Stimulated activated memory B cell treated with anti-CD40 and anti-IgM and Interleukin-4, amounts not matched to agents 10 μg/mL and 1 μg/mL and 100 μg/mL, for 72 hours (primary cell): Measurements from ENCODE around the gene PATZ1.
A peak's percentile ranks its signal among the peaks of the same experiment; 100 is the strongest.

Experiments
- ATAC-seq: fragments of 150-1000 bp; cut with Tn5 transposase; 2 replicates; pipeline ENCODE4 v1.10.0; 2021
- H3K27ac Mint-ChIP-seq: one replicate; pipeline ENCODE4 v1.8.0; 2022; ENCODE audit warnings: mild to moderate bottlenecking, mixed read lengths
- H3K27me3 Mint-ChIP-seq: one replicate; pipeline ENCODE4 v1.8.0; 2022; ENCODE audit warnings: mixed read lengths
- H3K36me3 Mint-ChIP-seq: one replicate; pipeline ENCODE4 v1.8.0; 2022; ENCODE audit warnings: mixed read lengths
- H3K4me1 Mint-ChIP-seq: one replicate; pipeline ENCODE4 v1.8.0; 2022; ENCODE audit warnings: mixed read lengths
- H3K4me3 Mint-ChIP-seq: one replicate; pipeline ENCODE4 v1.8.0; 2022; ENCODE audit warnings: mild to moderate bottlenecking, moderate library complexity, mixed read lengths
- H3K9me3 Mint-ChIP-seq: one replicate; pipeline ENCODE4 v1.8.0; 2022; ENCODE audit warnings: mixed read lengths

PATZ1 gene

DNA sequence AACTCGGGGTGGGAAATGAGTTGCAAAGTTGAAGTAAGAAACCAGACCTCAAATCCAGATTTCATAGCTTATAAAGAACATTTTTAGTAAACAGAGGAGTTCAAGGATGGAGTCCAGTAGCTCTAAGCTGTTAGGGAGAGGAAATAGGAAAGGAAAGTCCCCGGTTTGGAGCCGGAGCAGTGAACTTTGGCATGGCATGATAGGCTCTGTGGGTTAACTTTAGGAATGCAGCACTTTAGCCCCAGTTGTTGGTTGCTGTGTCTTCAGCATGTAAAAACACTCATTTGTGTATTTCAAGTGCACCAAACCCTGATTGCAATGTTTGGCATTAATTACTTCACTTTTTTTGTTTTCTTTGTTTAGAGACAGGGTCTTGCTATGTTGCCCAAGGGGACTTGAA lies 45.2 kb downstream of the PATZ1 start:
- no peaks in the 10 kb centered on the region for H3K27me3 Mint-ChIP-seq
- H3K4me1 Mint-ChIP-seq, result peaks cover 10% of the 10 kb centered on the region
- no peaks in the 10 kb centered on the region for H3K9me3 Mint-ChIP-seq
- no peaks in the 10 kb centered on the region for H3K36me3 Mint-ChIP-seq
- ATAC-seq, result no peak
- no peak overlapping the region for H3K27ac Mint-ChIP-seq
- H3K4me3 Mint-ChIP-seq, result no peak overlapping the region

DNA sequence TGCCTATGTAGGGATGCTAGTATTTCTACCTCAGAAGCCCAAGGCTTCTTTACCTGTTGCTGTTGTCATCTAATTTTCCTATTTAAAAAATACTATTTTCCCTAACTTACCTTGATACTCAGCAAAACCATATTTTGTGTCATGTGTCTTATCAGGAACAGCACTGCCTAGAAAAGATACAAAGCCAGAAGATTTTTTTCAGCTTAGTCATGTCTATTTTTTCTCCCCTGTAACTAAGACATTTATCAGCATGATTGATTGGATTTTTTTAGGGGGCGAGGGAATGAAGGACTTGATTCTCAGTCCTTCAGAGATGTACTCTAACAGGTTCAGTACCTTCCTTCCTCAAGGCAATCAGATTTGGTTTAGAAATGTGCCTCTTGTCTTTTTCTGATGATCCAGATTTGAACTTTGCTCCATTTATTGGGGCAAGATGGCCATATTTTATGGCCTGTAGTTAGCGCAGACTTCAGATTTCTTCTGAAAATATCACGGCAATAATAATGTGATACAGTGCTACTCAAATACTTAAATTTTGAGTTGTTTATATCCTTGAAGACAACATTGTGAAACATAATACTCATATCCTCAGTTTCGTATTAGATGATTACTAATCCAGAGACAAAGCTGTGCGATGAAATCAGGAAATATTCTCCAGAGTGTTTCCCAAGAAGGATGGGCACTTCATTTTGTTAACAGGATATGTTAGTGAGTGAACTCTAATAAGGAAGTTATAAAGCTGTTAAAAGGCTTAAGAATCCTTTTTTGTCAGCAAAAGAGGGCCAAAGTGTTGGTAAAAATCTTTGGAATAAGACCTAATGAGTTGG lies 50.1 kb downstream of the PATZ1 start:
- H3K9me3 Mint-ChIP-seq, result no peaks in the 10 kb centered on the region
- H3K27me3 Mint-ChIP-seq, result no peaks in the 10 kb centered on the region
- H3K36me3 Mint-ChIP-seq, result no peaks in the 10 kb centered on the region
- no peak overlapping the region for H3K4me3 Mint-ChIP-seq
- peak overlapping the region; percentile 11 for H3K27ac Mint-ChIP-seq
- ATAC-seq, result no peak
- peaks cover 47% of the 10 kb centered on the region for H3K4me1 Mint-ChIP-seq

- no peak for ATAC-seq
- H3K27me3 Mint-ChIP-seq, result no peaks in the 10 kb centered on the region
- H3K9me3 Mint-ChIP-seq, result no peaks in the 10 kb centered on the region
- H3K27ac Mint-ChIP-seq, result no peak overlapping the region
- no peak overlapping the region for H3K4me3 Mint-ChIP-seq
- H3K36me3 Mint-ChIP-seq, result no peaks in the 10 kb centered on the region
- peaks cover 50% of the 10 kb centered on the region for H3K4me1 Mint-ChIP-seq
These were observed 50.8 kb downstream of the PATZ1 start for GRCh38 chr22:31295360-31295759.

GRCh38 chr22:31292236-31292989 lies 53.7 kb downstream of the PATZ1 start, which contains the start of gene PIK3IP1:
TSS of gene PIK3IP1 (minus strand) at chr22:31292488. CDS start at chr22:31292344, 144 bp downstream.
- Mint-ChIP-seq H3K36me3 (peaks cover 18% of the 10 kb centered on the region), H3K27me3 (no peaks in the 10 kb centered on the region), H3K9me3 (no peaks in the 10 kb centered on the region), H3K27ac (peak within 1 kb of the TSS; percentile 100), H3K4me3 (peak within 1 kb of the TSS; percentile 99), H3K4me1 (peaks cover 78% of the 10 kb centered on the region)
- peak; percentile 71 for ATAC-seq

GRCh38 chr22:31291481-31292235 lies 54.5 kb downstream of the PATZ1 start:
- H3K9me3 Mint-ChIP-seq, result no peaks in the 10 kb centered on the region
- H3K4me1 Mint-ChIP-seq, result peaks cover 82% of the 10 kb centered on the region
- peak overlapping the region; percentile 99 for H3K4me3 Mint-ChIP-seq
- H3K27ac Mint-ChIP-seq, result peak overlapping the region; percentile 100
- H3K36me3 Mint-ChIP-seq, result peaks cover 18% of the 10 kb centered on the region
- no peak for ATAC-seq
- H3K27me3 Mint-ChIP-seq, result no peaks in the 10 kb centered on the region

GRCh38 chr22:31290494-31291471 lies 55.4 kb downstream of the PATZ1 start:
- Mint-ChIP-seq H3K4me3 (peak overlapping the region; percentile 99), H3K4me1 (peaks cover 82% of the 10 kb centered on the region), H3K36me3 (peaks cover 19% of the 10 kb centered on the region), H3K27ac (peak overlapping the region; percentile 100), H3K27me3 (no peaks in the 10 kb centered on the region), H3K9me3 (no peaks in the 10 kb centered on the region)
- peak; percentile 96 for ATAC-seq

GRCh38 chr22:31289344-31289743 lies 56.8 kb downstream of the PATZ1 start:
- Mint-ChIP-seq H3K27me3 (no peaks in the 10 kb centered on the region), H3K4me1 (peaks cover 80% of the 10 kb centered on the region), H3K4me3 (peak overlapping the region; percentile 99), H3K27ac (peak overlapping the region; percentile 100), H3K36me3 (peaks cover 24% of the 10 kb centered on the region), H3K9me3 (no peaks in the 10 kb centered on the region)
- ATAC-seq, result no peak

DNA sequence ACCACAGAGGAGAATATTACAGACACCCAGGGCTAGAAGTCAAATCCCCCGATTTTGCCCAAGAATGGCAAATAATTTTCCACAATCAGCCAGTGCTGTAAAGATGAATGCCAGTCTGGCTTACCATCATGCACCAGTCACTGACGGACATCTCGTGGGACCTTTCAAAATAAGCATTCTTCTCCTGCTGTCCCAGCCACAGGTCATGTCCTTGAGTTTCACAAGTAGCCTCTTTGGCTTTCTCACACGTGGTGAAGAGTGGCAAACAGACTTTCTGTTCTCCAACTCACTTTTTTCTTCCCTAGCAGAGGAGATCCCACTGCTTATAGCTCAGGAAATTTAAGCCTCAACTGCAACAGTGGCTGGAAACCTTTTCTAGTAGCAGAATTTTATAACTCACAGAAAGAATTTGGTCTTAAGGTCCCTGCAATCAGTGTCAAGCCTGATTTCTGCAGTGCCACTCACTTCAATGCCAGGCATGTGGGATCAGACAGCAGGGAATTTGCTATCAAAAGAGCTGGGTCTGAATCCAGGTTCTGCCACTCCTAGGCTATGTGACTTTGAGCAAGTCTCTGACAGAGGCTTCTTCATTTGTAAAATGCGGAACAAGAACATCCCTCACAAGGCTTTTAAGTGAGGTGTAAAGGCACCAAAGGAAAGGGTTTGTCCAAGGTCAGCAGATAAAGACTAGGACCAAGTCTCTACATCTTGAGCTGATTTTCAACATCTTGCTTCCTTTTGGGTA lies 57.5 kb downstream of the PATZ1 start:
- Mint-ChIP-seq H3K4me3 (peak overlapping the region; percentile 99), H3K27ac (peak overlapping the region; percentile 100), H3K9me3 (no peaks in the 10 kb centered on the region), H3K4me1 (peaks cover 74% of the 10 kb centered on the region), H3K27me3 (no peaks in the 10 kb centered on the region), H3K36me3 (peaks cover 24% of the 10 kb centered on the region)
- no peak for ATAC-seq

DNA sequence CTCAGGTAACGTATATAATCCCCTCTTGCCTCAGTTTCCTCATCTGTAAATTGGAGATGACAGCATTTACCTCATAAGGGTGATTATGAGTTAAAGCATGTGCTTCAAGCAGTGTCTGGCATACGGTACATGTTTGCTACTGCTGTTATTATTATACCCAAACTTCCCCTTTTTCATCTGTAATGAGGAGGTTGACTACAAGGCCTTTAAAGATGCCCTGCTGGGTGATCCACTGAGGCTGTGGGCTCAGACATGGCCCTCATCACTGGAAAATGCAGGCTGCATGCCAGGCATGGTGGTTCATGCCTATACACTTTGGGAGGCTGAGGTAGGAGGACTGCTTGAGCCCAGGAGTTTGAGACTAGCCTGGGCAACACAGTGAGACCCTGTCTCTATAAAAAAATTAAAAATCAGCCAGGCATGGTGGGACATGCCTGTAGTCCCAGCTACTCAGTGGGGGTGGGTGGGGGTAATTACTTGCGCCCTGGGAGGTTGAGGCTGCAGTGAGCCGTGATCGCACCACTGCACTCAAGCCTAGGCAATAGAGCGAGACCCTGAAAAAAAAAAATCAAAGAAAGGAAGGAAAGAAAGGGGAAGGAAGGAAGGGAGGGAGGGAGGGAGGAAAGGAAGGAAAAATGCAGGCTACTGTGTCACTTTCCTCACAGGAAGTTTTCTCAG lies 58.2 kb downstream of the PATZ1 start:
- Mint-ChIP-seq H3K9me3 (no peaks in the 10 kb centered on the region), H3K36me3 (peaks cover 29% of the 10 kb centered on the region), H3K4me3 (peak overlapping the region; percentile 53), H3K27me3 (no peaks in the 10 kb centered on the region), H3K27ac (peak overlapping the region; percentile 100), H3K4me1 (peaks cover 70% of the 10 kb centered on the region)
- no peak for ATAC-seq

DNA sequence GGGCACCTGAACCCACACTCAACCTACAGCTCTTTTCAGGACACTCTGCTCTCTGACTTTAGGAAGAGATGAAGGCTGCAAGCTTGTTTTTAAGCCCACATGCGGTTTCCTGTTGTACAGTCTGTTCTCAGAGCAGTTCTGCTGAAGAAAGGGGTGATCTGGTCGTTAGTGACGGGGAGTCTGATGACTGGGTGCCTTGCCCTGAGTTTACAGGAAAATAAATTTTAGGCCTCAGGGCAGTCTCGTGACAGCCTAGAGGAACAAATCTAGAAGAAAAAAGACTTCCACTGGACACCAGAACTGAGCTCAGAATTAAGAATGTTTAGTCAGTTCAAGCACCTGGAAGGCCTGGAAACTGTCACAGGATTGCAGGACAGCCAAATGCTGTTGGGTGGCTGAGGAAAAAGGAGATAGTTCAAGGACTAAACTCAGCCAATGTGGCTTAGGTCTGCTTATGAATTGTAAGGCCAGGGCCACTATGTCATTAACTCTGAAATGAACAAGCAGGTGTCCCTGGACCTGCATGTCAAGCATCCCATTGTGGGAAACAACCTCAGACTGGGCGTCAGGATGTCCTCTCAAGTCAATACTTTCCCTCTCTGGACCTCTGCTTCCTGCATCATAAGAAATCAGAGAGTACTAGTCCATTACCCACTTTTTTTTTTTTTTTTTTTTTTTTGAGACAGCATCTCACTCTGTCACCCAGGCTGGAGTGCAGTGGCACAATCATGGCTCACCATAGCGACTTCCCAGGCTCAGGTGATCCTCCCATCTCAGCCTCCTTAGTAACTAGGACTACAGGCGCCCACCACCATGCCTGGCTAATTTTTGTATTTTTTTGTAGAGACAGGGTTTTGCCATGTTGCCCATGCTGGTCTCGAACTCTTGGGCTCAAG lies 59.5 kb downstream of the PATZ1 start:
- H3K27me3 Mint-ChIP-seq, result no peaks in the 10 kb centered on the region
- peak; percentile 56 for ATAC-seq
- peaks cover 36% of the 10 kb centered on the region for H3K36me3 Mint-ChIP-seq
- H3K9me3 Mint-ChIP-seq, result no peaks in the 10 kb centered on the region
- peaks cover 57% of the 10 kb centered on the region for H3K4me1 Mint-ChIP-seq
- no peak overlapping the region for H3K4me3 Mint-ChIP-seq
- peak overlapping the region; percentile 100 for H3K27ac Mint-ChIP-seq

DNA sequence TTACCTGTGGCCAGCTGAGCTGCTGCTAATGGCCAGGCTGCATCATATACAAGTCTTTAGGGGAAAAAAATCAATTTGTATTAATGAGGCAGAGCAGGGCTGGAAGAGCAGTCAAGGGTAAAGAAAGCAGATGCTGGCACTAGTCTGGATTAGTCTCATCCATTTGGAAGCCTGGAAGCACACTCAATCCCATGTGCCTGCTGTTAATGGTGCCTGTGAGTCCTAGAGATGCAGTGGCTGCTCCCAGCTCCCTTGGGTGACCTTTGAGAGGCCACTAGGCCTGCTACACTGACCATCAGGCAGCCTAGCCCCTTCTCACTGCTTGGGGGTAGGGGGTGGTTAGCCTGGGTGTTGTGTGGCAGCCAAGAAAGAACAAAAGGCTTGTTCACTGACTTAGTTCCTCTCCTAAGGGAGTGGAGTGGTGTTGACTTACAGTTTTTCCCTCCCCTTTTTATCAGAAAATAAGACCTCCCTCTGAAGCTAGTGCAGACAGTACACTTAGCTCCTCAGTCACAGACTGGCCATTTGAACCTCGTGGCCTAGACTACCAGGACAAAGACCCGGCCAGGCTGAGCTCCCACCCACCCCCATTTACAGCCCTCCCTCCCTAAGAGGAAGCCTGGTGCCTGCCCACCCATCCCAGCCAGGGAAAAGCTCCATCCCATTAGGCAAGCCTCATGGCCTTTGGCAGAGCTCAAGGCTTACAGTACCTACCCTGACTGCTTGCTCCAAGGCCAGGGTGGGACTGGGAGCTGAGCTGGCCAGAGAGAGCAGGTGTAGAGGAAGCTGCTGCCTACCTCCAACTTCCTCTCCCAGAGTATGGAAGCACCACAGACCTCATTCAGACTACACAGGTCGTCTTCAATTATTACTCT lies 61.6 kb downstream of the PATZ1 start:
- Mint-ChIP-seq H3K27ac (peak overlapping the region; percentile 100), H3K9me3 (no peaks in the 10 kb centered on the region), H3K4me3 (no peak overlapping the region), H3K36me3 (peaks cover 31% of the 10 kb centered on the region), H3K27me3 (no peaks in the 10 kb centered on the region), H3K4me1 (peaks cover 44% of the 10 kb centered on the region)
- no peak for ATAC-seq
